A549 (cell line): Measurements from ENCODE around the gene KRT14. TPM values are rescaled to one million over a fixed set of nuclear protein-coding genes. Genes with fewer than 3 reads are reported as not detected.
"Not testable (repeated sequence)": the region's sequence is repeated elsewhere in the genome, so short reads cannot be mapped to it uniquely, and the experiment has no call there.

Source experiments
- ATAC-seq, 2 experiments: fragments of 200-7000 bp in 1 of 2; fragments of >200 bp in 1 of 2; cut with Nextera tagmentation in 1 of 2; cut with Tn5 transposase in 1 of 2; 3 replicates each; pipeline versions ENCODE4 v1.8.0 to v1.9.1; 2018 to 2020; ENCODE audit warnings: mild to moderate bottlenecking in 1 of 2, moderate library complexity in 1 of 2
- CTCF ChIA-PET: fragments of 300-600 bp; sonication (Branson Sonifier 250); formaldehyde crosslinking; extraction: SDS; loops from one replicate; lab custom pipeline; 2021; ENCODE audit warnings: antibody characterized with exemption, inconsistent platforms; lab: Yijun Ruan, JAX
- POLR2A ChIA-PET: fragments of 350-600 bp; formaldehyde crosslinking; extraction: SDS; loops from one replicate; lab custom pipeline; 2021; ENCODE audit warnings: antibody characterized with exemption, inconsistent platforms; lab: Yijun Ruan, JAX
- DNase-seq, 2 experiments: peaks; one replicate each; pipeline versions ENCODE4 v3.0.0 to v3.0.0-alpha.2; 2011 to 2016; ENCODE audit warnings: low read depth in 1 of 2, low spot score in 1 of 2
- FAIRE-seq: peaks from 2 replicates; lab custom pipeline; 2011; peaks lifted over from hg19 to GRCh38; lab: Jason Lieb, UNC
- H3K27ac ChIP-seq, 2 experiments: fragments of >200 bp; sonication (Bioruptor Twin); formaldehyde crosslinking; 3 replicates each; pipeline ENCODE4 v1.5.1; 2016 to 2017
- H3K4me1 ChIP-seq: fragments of >200 bp; sonication (Bioruptor Twin); formaldehyde crosslinking; 3 replicates; pipeline ENCODE4 v1.6.1; 2016
- H3K4me2 ChIP-seq: fragments of >200 bp; sonication (Bioruptor Twin); formaldehyde crosslinking; 3 replicates; pipeline ENCODE4 v1.6.1; 2016
- H3K4me3 ChIP-seq: fragments of >200 bp; sonication (Bioruptor Twin); formaldehyde crosslinking; 3 replicates; pipeline ENCODE4 v1.5.1; 2016
- H3K9me3 ChIP-seq: fragments of >200 bp; sonication (Bioruptor Twin); formaldehyde crosslinking; 3 replicates; pipeline ENCODE4 v1.6.1; 2016
- EHF ChIP-seq: fragments of 250-450 bp; sonication (Bioruptor Pico); IDR thresholded peaks from 2 replicates; pipeline ENCODE4 v1.5.0; 2020; ENCODE audit warnings: mild to moderate bottlenecking
- EHMT2 ChIP-seq: fragments of 200-600 bp; sonication (generic); IDR thresholded peaks from 2 replicates; pipeline ENCODE4 v1.6.1; 2016; ENCODE audit warnings: antibody characterized with exemption, low read depth, mild to moderate bottlenecking, moderate library complexity
- ESRRA ChIP-seq: fragments of 150-350 bp; IDR thresholded peaks from 2 replicates; pipeline ENCODE4 v1.6.1; 2014; ENCODE audit warnings: mild to moderate bottlenecking, low read length, borderline replicate concordance
- FOSL2 ChIP-seq, 2 experiments: fragments of 450-650 bp in 1 of 2; fragments of >200 bp in 1 of 2; sonication (Bioruptor Twin) in 1 of 2; formaldehyde crosslinking; IDR thresholded peaks; 2 replicates each; pipeline versions ENCODE4 v1.5.0 to v1.6.1; 2016 to 2020; ENCODE audit warnings: mild to moderate bottlenecking in 1 of 2, moderate library complexity in 1 of 2
- HEYL ChIP-seq: fragments of 250-450 bp; sonication (Bioruptor Pico); IDR thresholded peaks from 2 replicates; pipeline ENCODE4 v1.8.0; 2021; ENCODE audit warnings: mild to moderate bottlenecking, moderate library complexity
- HOXB13 ChIP-seq: fragments of 250-450 bp; sonication (Bioruptor Pico); IDR thresholded peaks from 2 replicates; pipeline ENCODE4 v1.5.0; 2020; ENCODE audit warnings: low read depth, mild to moderate bottlenecking, moderate library complexity
- KDM1A ChIP-seq: fragments of 200-600 bp; sonication (generic); IDR thresholded peaks from 2 replicates; pipeline ENCODE4 v1.6.1; 2016; ENCODE audit warnings: low read depth, mild to moderate bottlenecking
- MAFK ChIP-seq: fragments of 450-650 bp; IDR thresholded peaks from 2 replicates; pipeline ENCODE4 v1.6.1; 2014; ENCODE audit not compliant: partially characterized antibody
- NFE2L2 ChIP-seq: fragments of 150-350 bp; conservative IDR thresholded peaks from 2 replicates; pipeline ENCODE4 v1.6.1; 2014; ENCODE audit warnings: low read length
- POLR2AphosphoS2 ChIP-seq: conservative IDR thresholded peaks from 2 replicates; pipeline ENCODE4 v1.6.1; 2012; ENCODE audit warnings: low read length, improper control_type of control experiment, inconsistent platforms
- REST ChIP-seq: fragments of 200-600 bp; sonication (generic); IDR thresholded peaks from 2 replicates; pipeline ENCODE4 v1.6.1; 2016; ENCODE audit warnings: antibody characterized with exemption, mild to moderate bottlenecking, moderate library complexity
- RNF2 ChIP-seq: fragments of 200-600 bp; sonication (generic); IDR thresholded peaks from 2 replicates; pipeline ENCODE4 v1.6.1; 2016; ENCODE audit warnings: low read depth, mild to moderate bottlenecking, antibody characterized with exemption, moderate library complexity, borderline replicate concordance
- TP53 ChIP-seq: fragments of 250-450 bp; sonication (Bioruptor Pico); IDR thresholded peaks from 2 replicates; pipeline ENCODE4 v1.5.0; 2021; ENCODE audit warnings: mild to moderate bottlenecking, moderate library complexity
- ZSCAN20 ChIP-seq: fragments of 250-450 bp; sonication (Bioruptor Pico); IDR thresholded peaks from 2 replicates; pipeline ENCODE4 v1.8.0; 2022; ENCODE audit warnings: mild to moderate bottlenecking, moderate library complexity
- WGBS: methylation state at CpG from one replicate; pipeline ENCODE4 v1.1.6; 2017; ENCODE audit errors: missing lambda C conversion rate; 5-methylcytosine and 5-hydroxymethylcytosine counted together
- polyA plus RNA-seq, 4 experiments: library from polyadenylated mRNA; depleted of rRNA in 3 of 4; stranded (reverse); fragments of >200 nt; fragmentation: RNase III in 1 of 4; extraction: RNeasy Plus Mini Kit Qiagen cat#74134 plus additional on column Dnase treatment in 1 of 4; gene quantifications; 2 replicates in 3 of 4; 3 replicates in 1 of 4; pipeline ENCODE4 v1.2.3, GENCODE V29; 2011 to 2017
- TF ChIP-seq, protein P1 (sequence below): IDR thresholded peaks from 2 replicates; pipeline ENCODE4 v1.6.1; 2012

The KRT14 gene
- polyA plus RNA-seq, 2 of the 4 experiments (the other 2 are of a cell fraction), result 0.04 to 0.10 TPM

DNA sequence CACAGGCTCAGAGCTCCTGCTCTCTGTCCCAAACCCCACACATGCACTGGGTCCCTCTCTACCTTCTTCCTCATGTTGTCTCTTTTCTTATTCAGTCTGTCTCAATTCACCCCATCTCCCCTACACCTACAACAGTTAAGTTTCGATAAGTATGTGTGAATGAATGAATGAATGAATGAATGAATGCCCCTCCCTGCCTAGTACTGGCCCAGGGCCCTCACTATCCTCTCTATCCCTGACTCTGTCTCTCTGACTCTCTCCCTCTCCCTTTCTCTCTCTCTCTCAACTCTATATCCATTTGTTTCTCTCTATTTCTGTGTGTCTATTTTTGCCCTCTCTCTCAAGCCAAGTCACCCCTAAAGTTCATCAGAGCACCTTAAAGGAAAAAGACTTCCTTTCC is 8.2 kb downstream of the KRT14 start:
- TF ChIP-seq HEYL (CRISPR knock-in tag) (no peak), TP53 (CRISPR knock-in tag) (no peak), ZSCAN20 (no peak), RNF2 (no peak), REST (no peak), KDM1A (no peak), POLR2AphosphoS2 (no peak), MAFK (no peak), FOSL2 (IDR thresholded peaks at IDR 0.05) (no peak), FOSL2 (CRISPR knock-in tag; IDR thresholded peaks at IDR 0.05) (no peak)
- TF ChIP-seq, protein P1, sequence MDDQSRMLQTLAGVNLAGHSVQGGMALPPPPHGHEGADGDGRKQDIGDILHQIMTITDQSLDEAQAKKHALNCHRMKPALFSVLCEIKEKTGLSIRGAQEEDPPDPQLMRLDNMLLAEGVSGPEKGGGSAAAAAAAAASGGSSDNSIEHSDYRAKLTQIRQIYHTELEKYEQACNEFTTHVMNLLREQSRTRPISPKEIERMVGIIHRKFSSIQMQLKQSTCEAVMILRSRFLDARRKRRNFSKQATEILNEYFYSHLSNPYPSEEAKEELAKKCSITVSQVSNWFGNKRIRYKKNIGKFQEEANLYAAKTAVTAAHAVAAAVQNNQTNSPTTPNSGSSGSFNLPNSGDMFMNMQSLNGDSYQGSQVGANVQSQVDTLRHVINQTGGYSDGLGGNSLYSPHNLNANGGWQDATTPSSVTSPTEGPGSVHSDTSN, result no peak
- TF ChIP-seq, all 56 proteins: peak for 0
- WGBS, result 79% methylated on average over 1 of the region's 1 CpG
- H3K4me1 ChIP-seq, result peaks cover 6% of the 10 kb centered on the region
- DNase-seq, result no peak
- no peak overlapping the region for H3K4me2 ChIP-seq
- POLR2A ChIA-PET, result no interaction called here
- no peak for ATAC-seq
- CTCF ChIA-PET, result interaction anchor here (0.6 to 3.1 kb wide), 21 partner anchors 9 to 1789 kb away, joined by 3 to 44 read pairs (median 5); partner anchors contain the start of genes KRT17 and KRT35
- no peak overlapping the region for H3K4me3 ChIP-seq
- FAIRE-seq, result no peak
- no peak overlapping the region for H3K27ac ChIP-seq
- no peaks in the 10 kb centered on the region for H3K9me3 ChIP-seq

- POLR2A ChIA-PET, H3K27ac ChIP-seq, DNase-seq, H3K9me3 ChIP-seq, FAIRE-seq, H3K4me1 ChIP-seq, H3K4me3 ChIP-seq, H3K4me2 ChIP-seq, ATAC-seq: not testable (repeated sequence)
- CTCF ChIA-PET, result interaction anchor here (1.1 to 21.0 kb wide), 6 partner anchors 10 to 667 kb away, joined by 3 to 353 read pairs (median 6); partner anchors contain the start of gene KRT14
- WGBS, result 51% methylated on average over 4 of the region's 4 CpGs
- TF ChIP-seq MAFK, result peak; percentile 57
These were observed 10.0 kb downstream of the KRT14 start for GRCh38 chr17:41576740-41577139.

- Histone ChIP-seq H3K4me3 (no peak overlapping the region), H3K4me2 (no peak overlapping the region), H3K27ac (no peak overlapping the region), H3K4me1 (peaks cover 6% of the 10 kb centered on the region), H3K9me3 (no peaks in the 10 kb centered on the region)
- no peak for FAIRE-seq
- WGBS, result 47% methylated on average over 3 of the region's 3 CpGs
- CTCF ChIA-PET, result interaction anchor here (1.1 to 21.0 kb wide), 7 partner anchors 10 to 665 kb away, joined by 3 to 353 read pairs (median 5); no protein-coding TSS in a partner anchor
- DNase-seq, result no peak
- no peak for ATAC-seq
- POLR2A ChIA-PET, result no interaction called here
- TF ChIP-seq NFE2L2 (no peak), EHMT2 (no peak), ESRRA (no peak), EHF (no peak), HOXB13 (CRISPR knock-in tag) (no peak)
These were observed 11.4 kb downstream of the KRT14 start for GRCh38 chr17:41575336-41575735.
